GM15510 (cell line): ENCODE data around the gene DNAJC5.

Source experiments
- POLR2A ChIP-seq: IDR thresholded peaks from 3 replicates; pipeline ENCODE4 v1.6.1; 2011; ENCODE audit warnings: borderline replicate concordance; ENCODE audit not compliant: insufficient read length; ENCODE audit errors: extremely low read depth

The DNAJC5 gene

DNA sequence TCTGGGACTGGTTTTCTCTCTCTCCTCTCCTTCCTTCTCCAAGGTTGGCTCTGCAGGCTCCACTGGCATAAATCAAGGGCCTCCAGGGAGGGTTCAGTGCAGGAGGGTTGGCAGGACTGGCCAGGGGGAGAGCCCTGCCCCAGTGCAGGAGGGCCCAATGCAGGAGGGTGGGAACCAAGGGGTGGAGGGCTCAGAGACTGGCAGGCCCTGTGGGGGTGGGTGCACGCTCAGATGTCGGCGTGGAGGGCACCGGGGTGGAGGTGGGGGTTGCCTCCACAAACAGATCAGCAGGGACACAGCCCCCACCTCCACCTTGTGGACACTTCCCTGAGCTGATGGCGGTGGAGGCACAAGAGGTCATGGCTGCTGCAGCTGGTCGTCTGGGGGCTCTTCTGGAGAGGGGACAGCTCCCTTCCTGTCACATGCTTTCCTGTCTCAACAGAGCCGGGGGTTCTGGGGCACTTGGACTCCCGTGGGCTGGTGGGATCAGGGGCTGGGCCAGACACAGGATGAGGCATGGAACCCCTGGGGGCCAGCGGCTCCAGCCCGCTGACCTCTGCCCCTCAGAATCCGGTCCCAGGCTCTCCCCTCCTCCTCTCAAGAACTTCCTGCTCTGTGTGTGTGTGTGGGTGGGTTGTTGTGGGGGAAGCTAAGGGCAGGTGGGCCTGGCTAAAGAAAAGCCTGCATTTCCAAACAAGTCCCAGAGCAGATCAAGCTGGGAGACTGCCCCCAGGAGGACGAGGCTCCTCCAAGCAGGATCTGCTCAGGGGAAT is 36.3 kb upstream of the DNAJC5 start:
- no peak for TF ChIP-seq POLR2A

DNA sequence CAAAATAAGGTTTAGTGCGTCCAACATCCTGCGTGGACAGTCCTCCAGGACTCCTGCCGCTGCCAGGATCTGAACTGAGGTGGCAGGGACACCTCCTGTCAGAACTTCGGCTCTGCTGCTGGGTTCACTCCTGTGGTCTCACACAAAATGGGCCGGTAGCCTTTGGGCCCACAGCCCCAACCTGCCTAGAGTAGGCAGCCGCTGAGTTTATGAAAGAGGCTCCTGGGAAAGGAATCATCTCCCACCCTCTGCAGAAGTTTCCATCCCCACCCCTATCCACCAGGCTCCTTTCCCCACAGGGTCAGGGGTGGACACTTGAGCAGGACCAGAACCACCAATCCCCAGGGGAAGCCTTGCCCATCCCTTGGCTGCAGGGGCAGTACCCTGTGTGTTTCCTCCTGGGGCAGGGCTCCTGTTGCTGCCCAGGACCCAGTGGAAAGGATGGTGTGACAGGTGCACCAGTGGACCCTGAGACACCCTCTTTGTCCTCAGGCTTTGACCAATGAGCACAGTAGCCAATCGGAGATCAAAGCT is 35.7 kb upstream of the DNAJC5 start:
- no peak for TF ChIP-seq POLR2A

DNA sequence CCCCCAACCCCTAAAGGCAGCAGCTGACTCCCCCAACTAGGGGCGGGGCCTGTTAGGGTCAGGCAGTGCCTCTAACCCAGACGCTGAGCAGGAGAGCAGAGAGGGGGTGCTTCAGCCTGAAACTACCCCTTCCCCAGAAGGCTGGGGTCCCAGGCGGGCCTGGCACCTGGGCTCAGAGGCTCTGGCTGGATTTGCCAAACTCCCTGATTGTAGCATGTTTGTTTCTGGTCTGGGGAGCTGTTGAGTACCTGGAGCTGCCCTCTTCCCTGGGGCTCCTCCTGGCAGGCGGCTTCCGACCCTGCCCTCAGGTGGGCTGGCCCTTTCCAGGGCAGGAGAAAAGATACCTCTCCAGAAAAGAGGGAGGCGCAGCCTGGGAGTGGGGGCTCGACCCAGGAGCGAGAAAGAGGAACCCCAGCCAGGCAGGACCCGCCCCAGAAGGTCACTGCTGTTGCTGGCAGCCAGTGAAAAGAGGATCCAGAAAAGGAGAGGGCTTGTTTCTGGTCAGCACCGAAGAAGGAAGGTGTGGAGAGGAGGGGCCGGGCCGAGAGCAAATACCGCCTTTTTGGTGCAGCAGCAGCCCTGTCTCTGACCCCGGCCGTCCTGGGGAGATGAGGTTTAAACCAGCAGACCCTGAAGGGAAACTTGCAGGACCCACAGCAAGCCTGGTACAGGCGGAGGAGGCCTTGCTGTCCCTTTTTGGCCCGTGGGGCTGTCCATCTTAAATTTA is 34.4 kb upstream of the DNAJC5 start:
- no peak for TF ChIP-seq POLR2A

DNA sequence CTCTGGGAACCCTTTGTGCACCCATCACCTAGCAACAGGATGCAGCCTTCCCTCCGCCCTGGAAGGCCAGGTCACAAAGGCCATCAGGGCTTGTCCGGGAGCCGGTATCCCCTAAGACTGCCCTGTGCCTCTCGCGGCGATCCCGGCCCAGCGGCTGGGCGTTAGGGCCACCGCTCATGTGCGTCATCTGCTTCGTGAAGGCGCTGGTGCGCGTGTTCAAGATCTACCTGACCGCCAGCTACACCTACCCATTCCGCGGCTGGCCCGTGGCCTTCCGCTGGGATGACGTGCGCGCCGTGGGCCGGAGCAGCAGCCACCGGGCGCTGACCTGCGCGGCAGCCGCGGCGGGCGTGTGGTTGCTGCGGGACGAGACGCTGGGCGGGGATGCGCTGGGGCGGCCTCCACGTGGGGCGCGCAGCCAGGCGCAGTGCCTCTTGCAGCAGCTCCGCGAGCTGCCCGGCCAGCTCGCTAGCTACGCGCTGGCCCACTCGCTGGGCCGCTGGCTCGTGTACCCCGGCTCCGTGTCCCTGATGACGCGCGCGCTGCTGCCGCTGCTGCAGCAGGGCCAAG is 33.5 kb upstream of the DNAJC5 start, which contains the start of gene ABHD16B:
Gene ABHD16B, plus strand, starts transcription at position 134 of the 570 bp plus-strand sequence. Its CDS starts 43 bp downstream, at position 177.
- TF ChIP-seq POLR2A: no peak

DNA sequence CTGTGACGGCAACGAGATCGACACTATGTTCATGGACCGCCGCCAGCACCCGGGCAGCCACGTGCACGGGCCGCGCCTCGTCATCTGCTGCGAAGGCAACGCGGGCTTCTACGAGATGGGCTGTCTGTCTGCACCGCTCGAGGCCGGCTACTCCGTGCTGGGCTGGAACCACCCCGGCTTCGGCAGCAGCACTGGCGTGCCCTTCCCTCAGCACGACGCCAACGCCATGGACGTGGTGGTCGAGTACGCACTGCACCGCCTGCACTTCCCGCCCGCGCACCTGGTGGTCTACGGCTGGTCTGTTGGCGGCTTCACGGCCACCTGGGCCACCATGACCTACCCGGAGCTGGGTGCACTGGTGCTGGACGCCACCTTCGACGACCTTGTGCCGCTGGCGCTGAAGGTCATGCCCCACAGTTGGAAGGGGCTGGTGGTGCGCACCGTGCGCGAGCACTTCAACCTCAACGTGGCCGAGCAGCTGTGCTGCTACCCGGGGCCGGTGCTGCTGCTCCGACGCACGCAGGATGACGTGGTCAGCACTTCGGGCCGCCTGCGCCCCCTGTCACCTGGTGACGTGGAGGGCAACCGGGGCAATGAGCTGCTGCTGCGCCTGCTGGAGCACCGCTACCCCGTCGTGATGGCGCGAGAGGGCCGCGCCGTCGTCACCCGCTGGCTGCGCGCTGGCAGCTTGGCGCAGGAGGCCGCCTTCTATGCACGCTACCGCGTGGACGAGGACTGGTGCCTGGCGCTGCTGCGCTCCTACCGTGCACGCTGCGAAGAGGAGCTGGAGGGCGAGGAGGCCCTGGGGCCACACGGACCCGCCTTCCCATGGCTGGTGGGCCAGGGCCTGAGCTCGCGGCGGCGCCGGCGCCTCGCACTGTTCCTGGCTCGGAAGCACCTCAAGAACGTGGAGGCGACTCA is 32.7 kb upstream of the DNAJC5 start:
- no peak for TF ChIP-seq POLR2A

DNA sequence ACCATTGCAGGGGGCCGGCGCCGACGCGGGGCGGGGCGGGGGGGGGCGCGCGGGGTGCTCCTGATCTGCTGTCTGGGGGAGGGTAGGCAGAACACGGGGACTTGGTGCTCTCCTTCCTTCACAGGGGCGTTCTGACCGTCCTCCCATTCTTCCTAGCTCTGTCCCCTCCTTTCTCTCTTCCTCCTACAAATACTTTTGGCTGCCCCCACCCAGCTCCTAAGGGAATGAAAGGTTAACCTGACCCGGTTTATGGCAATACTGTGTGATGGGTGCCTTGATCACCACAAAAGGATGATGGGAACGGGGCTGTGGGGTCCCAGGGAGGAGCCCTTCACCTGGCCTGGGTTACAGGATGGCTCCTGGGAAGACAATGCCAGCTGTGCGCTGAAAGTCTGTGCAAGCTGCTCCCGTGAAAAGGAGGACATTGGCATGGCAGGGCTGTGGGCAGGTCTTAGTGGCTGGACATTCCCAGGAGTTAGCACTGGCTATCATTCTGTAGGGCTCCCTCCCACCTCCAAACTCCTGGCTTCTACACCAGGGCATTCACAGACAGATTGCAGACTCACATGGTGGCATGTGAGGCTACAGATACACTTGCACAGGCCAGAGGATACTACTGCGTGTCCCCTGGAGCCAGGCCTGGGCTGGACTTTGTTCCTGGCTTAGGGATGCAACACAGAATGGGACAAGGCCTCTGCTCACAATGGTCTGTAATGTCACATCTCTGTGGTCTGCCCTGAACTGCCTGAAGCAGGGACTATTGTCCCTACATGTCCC is 31.7 kb upstream of the DNAJC5 start:
- TF ChIP-seq POLR2A: no peak

DNA sequence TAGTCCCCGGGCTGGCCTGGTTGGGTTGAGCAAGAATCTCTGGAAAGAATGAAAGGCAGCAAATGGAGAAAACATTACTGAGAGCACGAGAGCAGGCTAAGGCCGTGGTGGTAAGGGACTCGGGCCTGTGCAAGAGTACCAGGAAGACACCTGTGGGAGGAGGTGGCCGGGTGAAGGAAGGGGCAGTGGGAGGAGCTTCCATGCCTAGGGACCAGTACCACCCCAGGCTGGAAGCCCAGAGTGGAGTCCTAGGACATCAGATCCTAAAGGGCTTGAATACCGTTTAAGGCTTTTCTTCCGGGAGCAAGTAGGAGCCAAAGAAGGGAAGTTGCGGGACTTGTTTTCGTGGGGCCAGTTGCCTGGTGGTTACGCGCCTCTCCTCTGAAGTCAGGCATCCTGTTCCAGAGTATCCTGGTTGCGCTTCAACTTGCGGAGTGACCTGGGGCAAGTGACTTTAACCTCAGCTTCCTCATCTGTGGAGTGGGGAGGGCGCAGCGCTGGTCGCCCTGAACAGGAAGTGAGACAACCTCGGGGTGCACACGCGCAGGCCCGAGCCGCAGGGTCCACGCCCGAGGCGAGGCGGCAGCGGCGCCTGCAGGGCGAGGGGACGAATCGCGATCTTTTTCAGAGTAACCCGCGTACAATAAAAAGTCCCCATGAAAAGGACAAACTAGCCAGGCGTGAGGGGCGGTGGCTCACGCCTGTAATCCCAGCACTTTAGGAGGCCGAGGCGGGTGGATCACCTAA is 31.0 kb upstream of the DNAJC5 start:
- peak; percentile 48 for TF ChIP-seq POLR2A

DNA sequence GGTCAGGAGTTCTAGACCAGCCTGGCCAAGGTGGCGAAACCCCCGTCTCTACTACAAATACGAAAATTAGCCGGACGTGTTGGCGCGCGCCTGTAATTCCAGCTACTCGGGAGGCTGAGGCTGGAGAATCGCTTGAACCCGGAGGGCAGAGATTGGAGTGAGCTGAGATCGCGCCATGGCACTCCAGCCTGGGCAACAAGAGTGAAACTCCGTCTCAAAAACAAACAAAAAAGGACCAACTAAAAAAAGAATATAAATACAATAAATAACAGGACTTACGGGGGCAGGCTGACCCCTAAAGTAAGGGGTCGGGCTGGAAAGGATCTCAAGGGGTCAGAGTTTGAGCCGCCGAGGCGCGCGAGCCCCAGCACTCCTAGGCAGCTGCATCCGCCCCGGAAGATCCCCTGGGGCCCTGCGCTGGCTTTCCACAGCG is 30.4 kb upstream of the DNAJC5 start:
- no peak for TF ChIP-seq POLR2A

DNA sequence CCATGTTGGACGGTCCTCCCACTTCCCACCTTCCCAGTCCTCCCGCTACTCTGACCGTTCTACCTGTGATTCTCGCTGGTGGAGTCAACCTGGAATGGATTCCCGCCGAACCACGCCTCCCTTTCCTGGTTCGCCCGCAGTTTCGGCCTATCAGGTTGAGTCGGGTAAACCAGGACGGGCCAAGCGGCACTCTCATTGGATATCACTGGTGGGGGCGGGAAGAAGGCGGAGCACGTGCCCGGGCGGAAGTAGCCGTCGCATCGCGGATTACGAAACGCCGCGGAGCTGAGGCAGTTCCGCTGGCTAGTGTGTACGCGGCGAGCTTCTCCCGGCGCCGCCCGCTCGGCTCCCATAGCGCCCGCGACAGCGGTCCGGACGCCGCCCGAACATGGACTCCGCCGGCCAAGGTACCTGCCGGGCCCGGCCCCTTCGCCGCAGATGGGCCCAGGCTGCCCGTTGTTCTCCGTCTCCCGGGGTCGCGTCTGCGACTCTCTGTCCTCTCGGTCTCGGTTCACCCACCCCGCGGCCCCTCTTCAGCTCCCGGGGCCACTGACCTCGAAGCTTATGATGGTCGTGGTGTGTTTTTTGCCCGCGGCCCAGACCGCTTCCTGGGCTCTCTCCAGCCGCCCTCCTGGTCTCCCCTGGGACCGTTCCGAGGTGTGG is 29.8 kb upstream of the DNAJC5 start, which contains the start of gene TPD52L2:
Gene TPD52L2, plus strand, starts transcription at position 293 of the 663 bp plus-strand sequence. Its CDS starts 96 bp downstream, at position 389.
- TF ChIP-seq POLR2A: peak; percentile 90

DNA sequence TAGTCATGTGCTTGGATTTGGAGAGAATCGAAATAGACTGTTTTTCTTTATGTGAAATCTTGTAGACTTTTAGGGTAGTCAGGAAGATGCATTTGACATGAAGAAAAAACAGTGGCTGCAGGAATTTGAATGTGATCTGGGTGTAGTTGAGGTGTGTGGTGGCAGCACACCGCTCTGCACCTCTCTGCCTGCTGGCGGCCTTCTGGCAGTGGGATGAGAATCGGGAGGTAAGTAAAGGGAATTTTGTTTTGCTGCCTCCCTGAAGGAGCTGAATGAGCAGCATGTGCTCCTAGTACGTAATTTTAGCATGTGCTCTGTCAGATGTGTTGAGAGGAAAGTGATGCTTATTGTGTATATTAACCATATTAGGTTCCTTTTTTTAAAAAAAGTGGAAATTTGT is 26.7 kb upstream of the DNAJC5 start:
- no peak for TF ChIP-seq POLR2A

DNA sequence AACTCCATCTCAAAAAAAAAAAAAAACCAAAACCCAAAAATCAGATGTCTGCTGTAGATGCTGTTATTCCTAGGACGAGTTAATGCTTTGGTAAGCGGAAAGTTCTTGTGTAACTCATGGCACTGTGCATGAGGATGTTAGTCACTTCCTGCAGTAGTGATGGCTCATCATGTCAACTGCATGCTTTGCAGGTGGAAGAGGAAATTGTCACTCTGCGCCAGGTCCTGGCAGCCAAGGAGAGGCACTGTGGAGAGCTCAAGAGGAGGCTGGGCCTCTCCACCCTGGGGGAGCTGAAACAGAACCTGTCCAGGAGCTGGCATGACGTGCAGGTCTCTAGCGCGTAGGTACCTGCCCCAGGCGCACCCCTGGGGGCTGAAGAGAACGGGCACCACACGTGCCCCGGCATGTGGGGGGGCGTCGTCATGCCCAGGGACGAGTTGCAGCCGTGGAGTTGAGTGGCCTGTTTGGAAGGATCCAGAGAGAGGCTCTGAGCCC is 21.4 kb upstream of the DNAJC5 start:
- no peak for TF ChIP-seq POLR2A

DNA sequence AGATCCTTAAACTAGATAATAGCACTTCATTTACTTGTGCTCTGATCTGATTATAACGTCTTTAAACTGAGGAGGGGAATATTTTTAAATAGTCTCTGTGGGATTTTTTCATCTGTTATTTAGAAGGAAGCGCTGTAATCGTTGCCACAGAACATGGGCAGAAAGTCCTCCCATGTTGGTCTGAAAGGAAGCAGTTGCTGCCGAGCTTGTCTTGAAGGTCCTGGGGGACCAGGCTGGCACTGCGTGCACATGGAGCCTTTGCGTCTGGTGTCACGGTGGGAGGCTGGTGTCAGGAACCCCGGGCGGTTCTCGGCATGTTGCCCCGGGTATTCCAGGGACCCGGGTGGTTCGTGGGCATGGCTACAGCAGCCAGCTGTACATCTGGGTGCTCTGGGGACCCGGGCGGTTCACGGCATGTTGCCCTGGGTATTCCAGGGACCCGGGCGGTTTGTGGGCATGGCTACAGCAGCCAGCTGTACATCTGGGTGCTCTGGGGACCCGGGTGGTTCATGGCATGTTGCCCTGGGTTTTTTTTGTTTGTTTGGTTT is 18.4 kb upstream of the DNAJC5 start:
- TF ChIP-seq POLR2A: no peak
